ENCODE measurements around the gene BCAN. TPM values are rescaled to one million over a fixed set of nuclear protein-coding genes. Genes with fewer than 3 reads are reported as not detected.
A peak's percentile ranks its signal among the peaks of the same experiment; 100 is the strongest.

The BCAN gene
- total RNA-seq, 1 donor: not detected

DNA sequence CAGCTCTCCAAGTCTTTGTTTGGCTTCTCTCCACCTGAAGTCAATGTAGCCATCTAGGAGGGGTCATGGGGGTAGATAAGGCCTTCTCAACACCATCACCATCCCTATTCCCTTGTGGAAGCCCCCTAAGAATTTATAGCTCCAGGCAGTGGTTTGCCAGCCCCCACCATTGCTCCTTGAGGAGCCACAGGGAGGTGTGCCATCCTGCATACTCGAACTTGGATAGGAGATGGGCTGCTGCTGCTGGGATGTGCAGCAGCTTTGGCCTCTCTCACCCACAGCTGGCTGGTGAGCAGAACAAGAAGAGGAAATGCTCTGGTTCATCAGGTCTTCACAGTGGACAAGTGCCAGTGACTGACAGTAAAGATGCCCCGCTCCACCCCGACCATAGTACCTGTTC, 45.5 kb upstream of the BCAN start:
- TF ChIP-seq, protein P1, sequence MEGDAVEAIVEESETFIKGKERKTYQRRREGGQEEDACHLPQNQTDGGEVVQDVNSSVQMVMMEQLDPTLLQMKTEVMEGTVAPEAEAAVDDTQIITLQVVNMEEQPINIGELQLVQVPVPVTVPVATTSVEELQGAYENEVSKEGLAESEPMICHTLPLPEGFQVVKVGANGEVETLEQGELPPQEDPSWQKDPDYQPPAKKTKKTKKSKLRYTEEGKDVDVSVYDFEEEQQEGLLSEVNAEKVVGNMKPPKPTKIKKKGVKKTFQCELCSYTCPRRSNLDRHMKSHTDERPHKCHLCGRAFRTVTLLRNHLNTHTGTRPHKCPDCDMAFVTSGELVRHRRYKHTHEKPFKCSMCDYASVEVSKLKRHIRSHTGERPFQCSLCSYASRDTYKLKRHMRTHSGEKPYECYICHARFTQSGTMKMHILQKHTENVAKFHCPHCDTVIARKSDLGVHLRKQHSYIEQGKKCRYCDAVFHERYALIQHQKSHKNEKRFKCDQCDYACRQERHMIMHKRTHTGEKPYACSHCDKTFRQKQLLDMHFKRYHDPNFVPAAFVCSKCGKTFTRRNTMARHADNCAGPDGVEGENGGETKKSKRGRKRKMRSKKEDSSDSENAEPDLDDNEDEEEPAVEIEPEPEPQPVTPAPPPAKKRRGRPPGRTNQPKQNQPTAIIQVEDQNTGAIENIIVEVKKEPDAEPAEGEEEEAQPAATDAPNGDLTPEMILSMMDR (IDR thresholded peaks at IDR 0.05; ENCODE audit: insufficient read depth, low read length): no peak
- no peak overlapping the region for H3K4me3 ChIP-seq (ENCODE audit: low read depth, low read length)
- no peak for DNase-seq (ENCODE audit: low read depth)

- TF ChIP-seq, protein P1 (IDR thresholded peaks at IDR 0.05; ENCODE audit: insufficient read depth, low read length): no peak
- no peak for DNase-seq (ENCODE audit: low read depth)
- no peak overlapping the region for H3K4me3 ChIP-seq (ENCODE audit: low read depth, low read length)
These were observed 43.8 kb upstream of the BCAN start for GRCh38 chr1:156598125-156598524.

- H3K4me3 ChIP-seq (ENCODE audit: low read depth, low read length): no peak overlapping the region
- TF ChIP-seq, protein P1 (IDR thresholded peaks at IDR 0.05; ENCODE audit: insufficient read depth, low read length): no peak
These were observed 43.0 kb upstream of the BCAN start for GRCh38 chr1:156598731-156599432.

DNA sequence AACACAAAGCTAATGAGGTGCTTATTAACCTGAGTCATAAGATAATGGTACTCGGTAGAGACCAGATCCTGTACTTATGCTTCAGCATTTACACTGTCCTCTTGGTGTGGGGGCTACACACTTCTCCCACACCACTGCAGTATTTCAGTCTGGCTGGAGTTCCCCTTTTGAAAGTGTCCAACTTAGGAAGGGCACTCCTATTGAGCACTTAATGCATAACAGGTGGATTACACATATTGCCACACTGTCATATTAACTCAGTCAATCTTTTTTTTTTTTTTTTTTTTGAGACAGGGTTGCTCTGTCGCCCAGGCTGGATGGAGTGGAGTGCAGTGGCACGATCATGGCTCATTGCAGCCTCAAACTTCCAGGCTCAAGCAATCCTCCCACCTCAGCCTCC, 42.1 kb upstream of the BCAN start:
- no peak overlapping the region for H3K4me3 ChIP-seq (ENCODE audit: low read depth, low read length)
- TF ChIP-seq, protein P1 (IDR thresholded peaks at IDR 0.05; ENCODE audit: insufficient read depth, low read length): no peak
- DNase-seq (ENCODE audit: low read depth): no peak

More at GRCh38 chr1:156598731-156599432, 43.0 kb upstream of the BCAN start:
- no peak for DNase-seq (ENCODE audit: low read depth)

GRCh38 chr1:156600733-156601121, 41.2 kb upstream of the BCAN start:
- peak overlapping the region; percentile 94 for H3K4me3 ChIP-seq (ENCODE audit: low read depth, low read length)
- no peak for DNase-seq (ENCODE audit: low read depth)
- TF ChIP-seq, protein P1 (IDR thresholded peaks at IDR 0.05; ENCODE audit: insufficient read depth, low read length): no peak

GRCh38 chr1:156601122-156601830, 40.6 kb upstream of the BCAN start, which contains the start of gene GPATCH4:
TSS of gene GPATCH4 (minus strand) at chr1:156601479.
- TF ChIP-seq, protein P1 (IDR thresholded peaks at IDR 0.05; ENCODE audit: insufficient read depth, low read length): no peak
- DNase-seq (ENCODE audit: low read depth): peak; percentile 96
- H3K4me3 ChIP-seq (ENCODE audit: low read depth, low read length): peak within 1 kb of the TSS; percentile 94
